ENCODE results near the gene BMP6. TPM values are rescaled to one million over a fixed set of nuclear protein-coding genes. Genes with fewer than 3 reads are reported as not detected.

The BMP6 gene
- total RNA-seq, 1 experiment from 2014 or later, result 13.6 TPM

DNA sequence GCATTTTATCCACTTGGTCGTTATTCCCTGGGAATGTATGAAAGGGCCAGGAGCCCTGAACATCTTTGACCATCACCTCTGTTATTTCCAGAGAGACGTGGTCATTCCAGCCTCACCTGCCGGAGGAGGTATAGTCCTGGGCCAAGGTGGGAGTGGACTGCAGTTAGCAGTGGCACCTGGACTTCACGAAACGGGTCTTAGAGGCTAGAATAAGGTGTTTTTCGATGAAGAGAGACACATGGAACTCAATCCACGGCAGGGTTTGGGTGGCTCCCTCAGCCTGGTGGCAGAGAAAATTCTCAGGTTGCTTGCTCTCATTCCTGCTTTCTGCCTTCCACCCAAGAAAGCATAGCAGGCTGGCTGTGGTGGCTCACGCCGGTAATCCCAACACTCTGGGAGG is 48.0 kb downstream of the BMP6 start:
- H3K27ac ChIP-seq (ENCODE audit: low read length), result no peak overlapping the region
- ATAC-seq (no peak), DNase-seq (ENCODE audit: low read depth, low spot score) (no peak)
- POLR2A ChIA-PET, result no interaction called here
- H3K36me3 ChIP-seq (ENCODE audit: control insufficient read depth, insufficient read depth, low read length), result no peaks in the 10 kb centered on the region
- CTCF ChIA-PET, result no interaction called here
- H3K4me1 ChIP-seq (ENCODE audit: control insufficient read depth, insufficient read depth, low read length), result peaks cover 4% of the 10 kb centered on the region; the same call in 1 of the 2 replicates
- in situ Hi-C loops (cut with HindIII; ENCODE audit: low pct_unique_long_range_greater_than_20kb, low sequenced_read_pairs), result no loop called here
- H3K9me3 ChIP-seq (ENCODE audit: control insufficient read depth, insufficient read depth, low read depth, low read length), result no peaks in the 10 kb centered on the region
- no TSS peak for BruUV-seq (replicated peaks)
- H3K27me3 ChIP-seq (ENCODE audit: control insufficient read depth, insufficient read depth, low read length), result no peaks in the 10 kb centered on the region
- H3K4me3 ChIP-seq (ENCODE audit: low read depth in 2 of 2, low read length in 2 of 2), result no peak overlapping the region
- intact Hi-C loops (cut with micrococcal nuclease; ENCODE audit: unreplicated experiment), result no loop called here
- TF ChIP-seq, protein P1, sequence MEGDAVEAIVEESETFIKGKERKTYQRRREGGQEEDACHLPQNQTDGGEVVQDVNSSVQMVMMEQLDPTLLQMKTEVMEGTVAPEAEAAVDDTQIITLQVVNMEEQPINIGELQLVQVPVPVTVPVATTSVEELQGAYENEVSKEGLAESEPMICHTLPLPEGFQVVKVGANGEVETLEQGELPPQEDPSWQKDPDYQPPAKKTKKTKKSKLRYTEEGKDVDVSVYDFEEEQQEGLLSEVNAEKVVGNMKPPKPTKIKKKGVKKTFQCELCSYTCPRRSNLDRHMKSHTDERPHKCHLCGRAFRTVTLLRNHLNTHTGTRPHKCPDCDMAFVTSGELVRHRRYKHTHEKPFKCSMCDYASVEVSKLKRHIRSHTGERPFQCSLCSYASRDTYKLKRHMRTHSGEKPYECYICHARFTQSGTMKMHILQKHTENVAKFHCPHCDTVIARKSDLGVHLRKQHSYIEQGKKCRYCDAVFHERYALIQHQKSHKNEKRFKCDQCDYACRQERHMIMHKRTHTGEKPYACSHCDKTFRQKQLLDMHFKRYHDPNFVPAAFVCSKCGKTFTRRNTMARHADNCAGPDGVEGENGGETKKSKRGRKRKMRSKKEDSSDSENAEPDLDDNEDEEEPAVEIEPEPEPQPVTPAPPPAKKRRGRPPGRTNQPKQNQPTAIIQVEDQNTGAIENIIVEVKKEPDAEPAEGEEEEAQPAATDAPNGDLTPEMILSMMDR (IDR thresholded peaks at IDR 0.05), result no peak
- TF ChIP-seq TCF7L2 (IDR thresholded peaks at IDR 0.05; ENCODE audit: low read depth, low read length) (no peak), SIN3A (IDR thresholded peaks at IDR 0.05; ENCODE audit: borderline replicate concordance, insufficient read depth, low read depth, low read length) (no peak), POLR2AphosphoS5 (IDR thresholded peaks at IDR 0.05; ENCODE audit: low read depth, low read length) (no peak)
- TF ChIP-seq, protein P2, sequence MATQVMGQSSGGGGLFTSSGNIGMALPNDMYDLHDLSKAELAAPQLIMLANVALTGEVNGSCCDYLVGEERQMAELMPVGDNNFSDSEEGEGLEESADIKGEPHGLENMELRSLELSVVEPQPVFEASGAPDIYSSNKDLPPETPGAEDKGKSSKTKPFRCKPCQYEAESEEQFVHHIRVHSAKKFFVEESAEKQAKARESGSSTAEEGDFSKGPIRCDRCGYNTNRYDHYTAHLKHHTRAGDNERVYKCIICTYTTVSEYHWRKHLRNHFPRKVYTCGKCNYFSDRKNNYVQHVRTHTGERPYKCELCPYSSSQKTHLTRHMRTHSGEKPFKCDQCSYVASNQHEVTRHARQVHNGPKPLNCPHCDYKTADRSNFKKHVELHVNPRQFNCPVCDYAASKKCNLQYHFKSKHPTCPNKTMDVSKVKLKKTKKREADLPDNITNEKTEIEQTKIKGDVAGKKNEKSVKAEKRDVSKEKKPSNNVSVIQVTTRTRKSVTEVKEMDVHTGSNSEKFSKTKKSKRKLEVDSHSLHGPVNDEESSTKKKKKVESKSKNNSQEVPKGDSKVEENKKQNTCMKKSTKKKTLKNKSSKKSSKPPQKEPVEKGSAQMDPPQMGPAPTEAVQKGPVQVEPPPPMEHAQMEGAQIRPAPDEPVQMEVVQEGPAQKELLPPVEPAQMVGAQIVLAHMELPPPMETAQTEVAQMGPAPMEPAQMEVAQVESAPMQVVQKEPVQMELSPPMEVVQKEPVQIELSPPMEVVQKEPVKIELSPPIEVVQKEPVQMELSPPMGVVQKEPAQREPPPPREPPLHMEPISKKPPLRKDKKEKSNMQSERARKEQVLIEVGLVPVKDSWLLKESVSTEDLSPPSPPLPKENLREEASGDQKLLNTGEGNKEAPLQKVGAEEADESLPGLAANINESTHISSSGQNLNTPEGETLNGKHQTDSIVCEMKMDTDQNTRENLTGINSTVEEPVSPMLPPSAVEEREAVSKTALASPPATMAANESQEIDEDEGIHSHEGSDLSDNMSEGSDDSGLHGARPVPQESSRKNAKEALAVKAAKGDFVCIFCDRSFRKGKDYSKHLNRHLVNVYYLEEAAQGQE (IDR thresholded peaks at IDR 0.05; ENCODE audit: insufficient read depth in 1 of 2, low read depth in 2 of 2, low read length in 1 of 2), result no peak

DNA sequence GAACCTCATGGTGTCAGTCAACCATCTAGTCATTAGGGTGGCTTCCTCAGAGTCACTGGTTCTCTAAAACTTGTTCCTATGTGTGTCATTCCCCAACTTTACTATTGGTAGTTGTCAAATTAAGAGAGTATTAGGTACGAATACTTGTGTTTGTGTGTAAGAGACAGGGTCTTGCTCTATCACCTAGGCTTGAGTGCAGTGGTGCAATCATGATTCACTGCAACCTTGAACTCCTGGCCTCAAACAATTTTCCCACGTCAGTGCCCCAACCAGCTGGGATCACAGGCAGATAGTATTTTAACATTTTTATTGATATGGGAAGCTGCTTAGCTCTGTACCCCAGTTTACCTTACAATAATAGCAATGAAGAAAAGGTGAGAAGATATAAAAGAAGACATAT is 50.6 kb downstream of the BMP6 start:
- Histone ChIP-seq H3K36me3 (ENCODE audit: control insufficient read depth, insufficient read depth, low read length) (no peaks in the 10 kb centered on the region), H3K4me3 (ENCODE audit: low read depth in 2 of 2, low read length in 2 of 2) (no peak overlapping the region), H3K9me3 (ENCODE audit: control insufficient read depth, insufficient read depth, low read depth, low read length) (no peaks in the 10 kb centered on the region), H3K27me3 (ENCODE audit: control insufficient read depth, insufficient read depth, low read length) (no peaks in the 10 kb centered on the region), H3K4me1 (ENCODE audit: control insufficient read depth, insufficient read depth, low read length) (no peaks in the 10 kb centered on the region), H3K27ac (ENCODE audit: low read length) (no peak overlapping the region)
- no peak for DNase-seq (ENCODE audit: low read depth, low spot score)
- no peak for ATAC-seq
- CTCF ChIA-PET, result no interaction called here
- POLR2A ChIA-PET, result no interaction called here
- no TSS peak for BruUV-seq (replicated peaks)
- intact Hi-C loops (cut with micrococcal nuclease; ENCODE audit: unreplicated experiment) (no loop called here), in situ Hi-C loops (cut with HindIII; ENCODE audit: low pct_unique_long_range_greater_than_20kb, low sequenced_read_pairs) (no loop called here)
- TF ChIP-seq TCF7L2 (IDR thresholded peaks at IDR 0.05; ENCODE audit: low read depth, low read length), result no peak

DNA sequence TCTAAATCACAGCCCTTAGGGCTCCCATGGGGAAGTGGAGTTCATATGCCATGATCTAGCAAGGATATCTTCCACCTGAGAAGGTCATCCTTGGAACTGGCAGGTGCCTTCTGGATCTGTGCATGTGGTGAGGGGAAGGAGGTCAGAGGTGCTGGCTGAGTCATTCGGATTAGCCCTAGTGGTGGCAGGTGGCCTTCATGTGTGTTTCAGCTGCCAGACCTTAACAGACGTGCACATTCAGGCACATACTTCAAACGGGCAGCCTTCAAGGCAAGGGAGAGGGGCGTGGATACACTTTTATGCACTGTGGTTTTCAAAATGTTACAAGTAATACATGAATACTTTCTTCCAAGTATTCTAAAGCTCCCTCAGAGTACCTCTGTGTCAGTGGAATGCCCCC is 51.2 kb downstream of the BMP6 start:
- in situ Hi-C loops (cut with HindIII; ENCODE audit: low pct_unique_long_range_greater_than_20kb, low sequenced_read_pairs) (no loop called here), intact Hi-C loops (cut with micrococcal nuclease; ENCODE audit: unreplicated experiment) (no loop called here)
- Histone ChIP-seq H3K9me3 (ENCODE audit: control insufficient read depth, insufficient read depth, low read depth, low read length) (no peaks in the 10 kb centered on the region), H3K4me1 (ENCODE audit: control insufficient read depth, insufficient read depth, low read length) (no peaks in the 10 kb centered on the region), H3K27ac (ENCODE audit: low read length) (no peak overlapping the region), H3K27me3 (ENCODE audit: control insufficient read depth, insufficient read depth, low read length) (no peaks in the 10 kb centered on the region), H3K4me3 (ENCODE audit: low read depth in 2 of 2, low read length in 2 of 2) (no peak overlapping the region), H3K36me3 (ENCODE audit: control insufficient read depth, insufficient read depth, low read length) (no peaks in the 10 kb centered on the region)
- ChIA-PET POLR2A (no interaction called here), CTCF (no interaction called here)
- no TSS peak for BruUV-seq (replicated peaks)
- DNase-seq (ENCODE audit: low read depth, low spot score) (no peak), ATAC-seq (no peak)
- no peak for TF ChIP-seq SIN3A (IDR thresholded peaks at IDR 0.05; ENCODE audit: borderline replicate concordance, insufficient read depth, low read depth, low read length)
- TF ChIP-seq, protein P1 (IDR thresholded peaks at IDR 0.05), result no peak
- no peak for TF ChIP-seq TCF7L2 (IDR thresholded peaks at IDR 0.05; ENCODE audit: low read depth, low read length)
- no peak for TF ChIP-seq POLR2AphosphoS5 (IDR thresholded peaks at IDR 0.05; ENCODE audit: low read depth, low read length)
- TF ChIP-seq, protein P2 (IDR thresholded peaks at IDR 0.05; ENCODE audit: insufficient read depth in 1 of 2, low read depth in 2 of 2, low read length in 1 of 2), result no peak
